Fibroblast of the aortic adventitia (primary cell): ENCODE data around the gene CIT. TPM values are rescaled to one million over a fixed set of nuclear protein-coding genes. Genes with fewer than 3 reads are reported as not detected.

ENCODE experiments used
- DNase-seq: peaks from one replicate; pipeline ENCODE4 v3.0.0-alpha.2; 2010; ENCODE audit warnings: low read depth
- H3K4me3 ChIP-seq: 2 replicates; pipeline ENCODE4 v1.5.1; 2011; ENCODE audit warnings: low read depth, mild to moderate bottlenecking, control low read depth, low read length, moderate library complexity
- total RNA-seq: library from RNA; depleted of rRNA; stranded (reverse); fragments of >200 nt; gene quantifications from 2 replicates; pipeline ENCODE4 v1.2.3, GENCODE V29; 2012; ENCODE audit warnings: low replicate concordance
- TF ChIP-seq, protein P1 (sequence below): IDR thresholded peaks from 2 replicates; pipeline ENCODE4 v1.5.1; 2011; ENCODE audit warnings: mild to moderate bottlenecking, low read length, control low read depth, inconsistent platforms; ENCODE audit not compliant: insufficient read depth

Gene CIT
- total RNA-seq, 1 donor: 48.0 TPM

- TF ChIP-seq, protein P1, sequence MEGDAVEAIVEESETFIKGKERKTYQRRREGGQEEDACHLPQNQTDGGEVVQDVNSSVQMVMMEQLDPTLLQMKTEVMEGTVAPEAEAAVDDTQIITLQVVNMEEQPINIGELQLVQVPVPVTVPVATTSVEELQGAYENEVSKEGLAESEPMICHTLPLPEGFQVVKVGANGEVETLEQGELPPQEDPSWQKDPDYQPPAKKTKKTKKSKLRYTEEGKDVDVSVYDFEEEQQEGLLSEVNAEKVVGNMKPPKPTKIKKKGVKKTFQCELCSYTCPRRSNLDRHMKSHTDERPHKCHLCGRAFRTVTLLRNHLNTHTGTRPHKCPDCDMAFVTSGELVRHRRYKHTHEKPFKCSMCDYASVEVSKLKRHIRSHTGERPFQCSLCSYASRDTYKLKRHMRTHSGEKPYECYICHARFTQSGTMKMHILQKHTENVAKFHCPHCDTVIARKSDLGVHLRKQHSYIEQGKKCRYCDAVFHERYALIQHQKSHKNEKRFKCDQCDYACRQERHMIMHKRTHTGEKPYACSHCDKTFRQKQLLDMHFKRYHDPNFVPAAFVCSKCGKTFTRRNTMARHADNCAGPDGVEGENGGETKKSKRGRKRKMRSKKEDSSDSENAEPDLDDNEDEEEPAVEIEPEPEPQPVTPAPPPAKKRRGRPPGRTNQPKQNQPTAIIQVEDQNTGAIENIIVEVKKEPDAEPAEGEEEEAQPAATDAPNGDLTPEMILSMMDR: no peak
- DNase-seq: no peak
- H3K4me3 ChIP-seq: no peak overlapping the region
Observed at GRCh38 chr12:119817546-119818343, 59.4 kb downstream of the CIT start.

GRCh38 chr12:119809023-119809422, 68.1 kb downstream of the CIT start:
- TF ChIP-seq, protein P1: no peak
- DNase-seq: no peak
- no peak overlapping the region for H3K4me3 ChIP-seq

- TF ChIP-seq, protein P1: no peak
- peak; percentile 14 for DNase-seq
- no peak overlapping the region for H3K4me3 ChIP-seq
Observed at GRCh38 chr12:119808441-119808840, 68.7 kb downstream of the CIT start.

DNA sequence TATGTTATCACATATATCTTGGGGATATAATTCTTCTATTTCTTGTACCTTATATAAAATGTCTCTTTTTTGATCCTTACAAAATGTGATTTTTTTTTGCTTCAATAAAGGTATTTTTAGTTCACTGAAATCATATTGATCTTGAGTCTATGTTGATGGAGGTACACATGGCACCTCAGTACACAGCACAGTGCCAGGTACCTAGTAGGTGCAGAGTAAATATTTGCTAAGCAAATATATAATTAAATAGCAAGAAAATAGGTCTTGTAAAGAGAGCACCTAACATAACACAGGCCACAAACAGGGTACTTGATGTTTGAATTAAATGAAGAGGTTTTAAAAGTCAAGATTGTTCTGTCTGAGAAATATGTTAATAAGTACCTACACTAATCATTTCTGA, 69.7 kb downstream of the CIT start:
- DNase-seq: no peak
- H3K4me3 ChIP-seq: no peak overlapping the region
- TF ChIP-seq, protein P1: no peak

GRCh38 chr12:119804011-119804641, 73.0 kb downstream of the CIT start:
- TF ChIP-seq, protein P1: peak; percentile 31
- DNase-seq: peak; percentile 52
- H3K4me3 ChIP-seq: peak overlapping the region; percentile 68

DNA sequence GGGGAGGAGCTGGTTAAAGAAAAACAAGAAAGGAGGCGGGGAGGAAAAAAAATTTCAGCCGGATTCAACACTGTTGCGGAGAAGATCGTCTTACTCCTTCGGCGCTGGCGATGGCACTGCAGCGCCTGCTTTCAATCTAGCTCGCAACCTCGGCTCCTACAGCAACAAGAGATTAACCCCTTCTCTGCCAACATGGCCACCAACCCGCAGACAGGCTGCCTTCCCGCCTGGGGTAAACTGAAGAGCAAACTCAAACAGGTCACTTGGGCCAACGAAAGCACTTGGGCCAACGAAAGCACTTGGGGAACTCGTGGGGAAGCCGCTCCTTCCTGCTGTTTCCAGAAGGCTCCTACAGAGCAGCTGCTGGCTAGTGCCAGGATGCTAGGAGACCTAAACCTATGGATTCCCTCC, 73.7 kb downstream of the CIT start:
- H3K4me3 ChIP-seq: peak overlapping the region; percentile 68
- DNase-seq: peak; percentile 65
- TF ChIP-seq, protein P1: no peak

DNA sequence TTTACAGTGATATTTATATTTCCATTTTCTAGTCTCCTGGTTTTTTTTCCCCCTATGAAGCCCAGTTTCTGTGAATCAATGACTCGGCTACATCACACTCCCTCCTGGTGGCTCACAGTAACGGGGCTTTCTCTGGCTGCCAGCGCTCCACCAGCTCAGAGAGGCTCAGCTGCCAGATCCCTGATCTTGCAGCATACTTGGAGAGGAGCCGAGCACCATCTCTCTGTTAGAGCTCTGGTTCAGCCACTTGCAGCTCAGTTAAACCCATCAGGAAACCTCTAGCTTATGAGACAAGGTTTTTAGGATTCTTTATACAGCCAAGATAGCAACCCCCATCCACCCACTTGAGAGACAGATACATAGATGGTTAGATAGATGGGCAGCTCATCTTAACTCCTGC, 74.6 kb downstream of the CIT start:
- TF ChIP-seq, protein P1: peak; percentile 32
- H3K4me3 ChIP-seq: peak overlapping the region; percentile 4
- DNase-seq: peak; percentile 87
